ENCODE measurements around the gene LRGUK. TPM values are rescaled to one million over a fixed set of nuclear protein-coding genes. Genes with fewer than 3 reads are reported as not detected.

Gene LRGUK
- total RNA-seq, 4 donors from 2014 or later = 0.10 TPM; not detected in 3

DNA sequence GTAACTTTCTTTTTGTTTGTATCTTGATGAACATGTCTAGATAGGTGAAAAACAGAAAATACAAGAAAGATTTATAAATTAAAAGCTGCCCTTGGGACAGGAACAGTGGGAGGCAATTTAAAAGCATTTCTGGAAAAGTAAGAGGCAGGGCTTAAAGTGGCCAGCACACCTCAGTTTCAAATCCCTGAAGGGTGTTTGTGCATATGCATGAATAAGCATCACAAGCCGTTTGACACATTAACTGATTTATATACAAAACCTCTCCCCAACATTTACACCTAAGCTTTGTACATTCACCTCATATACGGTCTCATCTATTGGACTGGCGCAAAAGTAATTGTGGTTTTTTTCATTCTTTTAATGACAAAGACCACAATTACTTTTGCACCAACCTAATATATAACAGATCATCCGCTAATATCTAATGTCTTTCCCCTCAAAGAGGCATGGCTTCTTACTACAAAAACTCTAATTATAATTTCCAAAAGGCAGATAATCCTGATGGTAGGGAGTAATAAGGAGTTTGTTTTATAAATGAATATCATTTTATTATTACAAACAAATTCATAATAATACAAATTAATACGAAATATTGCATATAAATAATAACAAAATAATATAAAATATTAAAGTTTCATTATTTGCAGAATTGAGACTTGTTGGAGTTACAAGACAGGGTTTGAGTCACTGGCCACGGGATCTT is 48.3 kb downstream of the LRGUK start:
- Histone ChIP-seq H3K4me3 (no peak overlapping the region), H3K27me3 (no peaks in the 10 kb centered on the region), H3K36me3 (no peaks in the 10 kb centered on the region), H3K4me1 (peaks cover 0 to 6% of the 10 kb centered on the region in 2 donors), H3K9me3 (no peaks in the 10 kb centered on the region), H3K27ac (no peak overlapping the region)
- in situ Hi-C loops (cut with MboI; ENCODE audit: low sequenced_read_pairs in 4 of 4) (no loop called here), intact Hi-C loops (cut with DNase I; ENCODE audit: low total_unique reads) (no loop called here)
- DNase-seq = no peak
- no peak for ATAC-seq
- no peak for TF ChIP-seq POLR2A (IDR thresholded peaks at IDR 0.05)
- TF ChIP-seq, protein P1, sequence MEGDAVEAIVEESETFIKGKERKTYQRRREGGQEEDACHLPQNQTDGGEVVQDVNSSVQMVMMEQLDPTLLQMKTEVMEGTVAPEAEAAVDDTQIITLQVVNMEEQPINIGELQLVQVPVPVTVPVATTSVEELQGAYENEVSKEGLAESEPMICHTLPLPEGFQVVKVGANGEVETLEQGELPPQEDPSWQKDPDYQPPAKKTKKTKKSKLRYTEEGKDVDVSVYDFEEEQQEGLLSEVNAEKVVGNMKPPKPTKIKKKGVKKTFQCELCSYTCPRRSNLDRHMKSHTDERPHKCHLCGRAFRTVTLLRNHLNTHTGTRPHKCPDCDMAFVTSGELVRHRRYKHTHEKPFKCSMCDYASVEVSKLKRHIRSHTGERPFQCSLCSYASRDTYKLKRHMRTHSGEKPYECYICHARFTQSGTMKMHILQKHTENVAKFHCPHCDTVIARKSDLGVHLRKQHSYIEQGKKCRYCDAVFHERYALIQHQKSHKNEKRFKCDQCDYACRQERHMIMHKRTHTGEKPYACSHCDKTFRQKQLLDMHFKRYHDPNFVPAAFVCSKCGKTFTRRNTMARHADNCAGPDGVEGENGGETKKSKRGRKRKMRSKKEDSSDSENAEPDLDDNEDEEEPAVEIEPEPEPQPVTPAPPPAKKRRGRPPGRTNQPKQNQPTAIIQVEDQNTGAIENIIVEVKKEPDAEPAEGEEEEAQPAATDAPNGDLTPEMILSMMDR (IDR thresholded peaks at IDR 0.05 in 4 of 5, conservative IDR thresholded peaks at IDR 0.05 in 1 of 5) = no peak

DNA sequence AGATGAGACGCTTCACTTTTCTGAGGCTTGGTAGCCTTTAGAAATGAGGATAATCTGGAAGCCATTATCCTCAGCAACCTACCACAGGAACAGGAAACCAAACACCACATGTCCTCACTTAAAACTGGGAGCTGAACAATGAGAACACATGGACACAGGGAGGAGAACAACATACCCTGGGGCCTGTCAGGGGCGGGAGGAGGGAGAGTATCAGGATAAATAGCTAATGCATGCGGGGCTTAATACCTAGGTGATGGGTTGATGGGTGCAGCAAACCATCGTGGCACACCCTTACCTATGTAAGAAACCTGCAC is 48.9 kb downstream of the LRGUK start:
- intact Hi-C loops (cut with DNase I; ENCODE audit: low total_unique reads) (no loop called here), in situ Hi-C loops (cut with MboI; ENCODE audit: low sequenced_read_pairs in 4 of 4) (no loop called here)
- peaks cover 0 to 6% of the 10 kb centered on the region in 2 donors for H3K4me1 ChIP-seq
- H3K4me3 ChIP-seq = no peak overlapping the region
- no peaks in the 10 kb centered on the region for H3K36me3 ChIP-seq
- ATAC-seq (no peak), DNase-seq (no peak)
- H3K27ac ChIP-seq = no peak overlapping the region
- no peaks in the 10 kb centered on the region for H3K27me3 ChIP-seq
- no peaks in the 10 kb centered on the region for H3K9me3 ChIP-seq
- no peak for TF ChIP-seq POLR2A (IDR thresholded peaks at IDR 0.05)
- TF ChIP-seq, protein P1 (IDR thresholded peaks at IDR 0.05 in 4 of 5, conservative IDR thresholded peaks at IDR 0.05 in 1 of 5) = no peak

DNA sequence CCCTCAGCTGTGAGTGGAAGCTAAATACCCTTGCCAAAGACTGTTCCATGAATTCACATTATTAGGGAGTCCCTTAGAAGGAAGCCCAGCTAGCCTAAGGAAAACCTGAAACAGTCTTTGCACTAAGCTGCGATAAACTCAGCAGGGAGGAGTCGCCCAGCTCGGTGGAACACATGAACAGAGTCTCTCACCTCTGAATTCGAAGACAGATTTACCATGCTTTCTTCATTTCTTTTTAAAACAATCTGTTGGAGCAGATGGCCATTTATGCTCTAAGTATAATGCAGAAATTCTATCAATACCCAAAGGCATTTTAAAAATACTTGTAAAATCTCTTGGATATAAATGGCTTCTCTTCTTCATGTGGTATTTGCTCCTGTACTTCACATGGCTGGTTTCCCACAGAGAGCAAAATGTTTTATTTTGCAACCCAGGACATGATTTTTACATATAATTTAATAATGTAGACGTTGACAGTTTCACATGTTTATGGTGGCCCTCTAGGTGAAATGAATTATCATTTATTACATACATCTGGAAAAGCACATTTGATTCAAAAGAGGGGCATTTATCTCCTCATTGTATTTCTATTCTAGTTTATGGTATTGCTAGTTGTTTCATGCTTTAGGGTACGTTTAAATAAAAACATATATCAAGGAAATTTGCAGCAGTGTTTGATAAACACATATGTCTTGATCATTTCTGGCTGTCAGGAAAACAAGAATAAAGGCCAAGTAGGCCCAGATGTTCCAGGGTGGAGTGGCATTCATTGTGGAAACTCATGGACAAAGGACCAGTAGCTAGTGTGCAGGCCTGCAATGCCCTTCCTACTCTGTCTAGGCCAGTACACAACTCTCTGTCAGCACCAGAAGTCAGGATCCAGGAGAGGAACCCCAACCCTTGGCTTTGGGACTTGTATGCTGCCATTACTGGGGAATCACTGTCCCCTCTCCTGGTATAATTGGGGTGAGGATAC is 52.2 kb downstream of the LRGUK start:
- H3K36me3 ChIP-seq = no peaks in the 10 kb centered on the region
- ATAC-seq = no peak
- TF ChIP-seq, protein P1 (IDR thresholded peaks at IDR 0.05 in 4 of 5, conservative IDR thresholded peaks at IDR 0.05 in 1 of 5) = no peak
- TF ChIP-seq POLR2A (IDR thresholded peaks at IDR 0.05) = no peak
- no peak for DNase-seq
- intact Hi-C loops (cut with DNase I; ENCODE audit: low total_unique reads) = no loop called here
- in situ Hi-C loops (cut with MboI; ENCODE audit: low sequenced_read_pairs in 4 of 4) = no loop called here
- H3K27me3 ChIP-seq = no peaks in the 10 kb centered on the region
- H3K4me3 ChIP-seq = no peak overlapping the region
- no peak overlapping the region for H3K27ac ChIP-seq
- H3K9me3 ChIP-seq = no peaks in the 10 kb centered on the region
- H3K4me1 ChIP-seq = peaks cover 0 to 6% of the 10 kb centered on the region in 2 donors

DNA sequence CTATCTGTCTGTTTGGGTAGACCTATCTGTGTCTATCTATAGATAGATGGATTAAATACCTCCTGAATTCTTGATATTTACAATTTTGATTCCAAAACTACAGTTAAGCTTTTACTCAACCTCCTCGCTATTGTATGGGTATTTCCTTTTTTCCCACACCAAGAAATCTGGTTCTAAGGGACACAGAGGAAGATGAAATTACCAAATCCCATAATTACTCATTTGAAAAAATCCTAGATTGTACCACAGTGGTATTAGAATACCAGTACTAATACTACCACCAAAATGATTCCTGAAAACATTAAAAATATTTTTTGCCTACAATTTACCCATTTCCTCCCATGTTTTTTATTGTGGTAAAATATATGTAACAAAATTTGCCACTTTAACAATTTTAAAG is 53.2 kb downstream of the LRGUK start:
- Histone ChIP-seq H3K27me3 (no peaks in the 10 kb centered on the region), H3K4me3 (no peak overlapping the region), H3K4me1 (no peaks in the 10 kb centered on the region), H3K9me3 (no peaks in the 10 kb centered on the region), H3K36me3 (no peaks in the 10 kb centered on the region), H3K27ac (no peak overlapping the region)
- intact Hi-C loops (cut with DNase I; ENCODE audit: low total_unique reads) = no loop called here
- ATAC-seq = no peak
- DNase-seq = no peak
- in situ Hi-C loops (cut with MboI; ENCODE audit: low sequenced_read_pairs in 4 of 4) = no loop called here
- TF ChIP-seq, protein P1 (IDR thresholded peaks at IDR 0.05 in 4 of 5, conservative IDR thresholded peaks at IDR 0.05 in 1 of 5) = no peak
- no peak for TF ChIP-seq POLR2A (IDR thresholded peaks at IDR 0.05)
